Lung (tissue), 12 donors: ENCODE results near the gene LLGL2. TPM values are rescaled to one million over a fixed set of nuclear protein-coding genes. Genes with fewer than 3 reads are reported as not detected.

Experiments
- ATAC-seq: fragments of 200-7000 bp; cut with Tn5 transposase; one replicate; pipeline ENCODE4 v1.9.1; 2020; ENCODE audit warnings: moderate number of reproducible peaks; ENCODE audit not compliant: insufficient read depth, low FRiP score
- DNase-seq, 3 donors: peaks; one replicate each; pipeline ENCODE4 v3.0.0-alpha.2; 2013 to 2017
- H3K27ac ChIP-seq, 2 donors: one replicate each; pipeline ENCODE4 v1.5.1; 2013; ENCODE audit warnings: mild to moderate bottlenecking in 2 of 2, moderate library complexity in 2 of 2, control low read depth in 1 of 2, inconsistent platforms in 1 of 2, low read depth in 1 of 2, low read length in 1 of 2
- H3K27me3 ChIP-seq, 3 donors: one replicate each; pipeline ENCODE4 v1.5.1; 2013; ENCODE audit warnings: low read length in 2 of 3; ENCODE audit not compliant: control insufficient read depth in 3 of 3, insufficient read depth in 3 of 3
- H3K36me3 ChIP-seq, 4 donors: one replicate each; pipeline ENCODE4 v1.5.1; 2013; ENCODE audit warnings: low read length in 4 of 4, mild to moderate bottlenecking in 1 of 4, moderate library complexity in 1 of 4; ENCODE audit not compliant: control insufficient read depth in 4 of 4, insufficient read depth in 4 of 4
- H3K4me1 ChIP-seq, 5 donors: one replicate each; pipeline ENCODE4 v1.5.1; 2013; ENCODE audit warnings: low read length in 5 of 5, mild to moderate bottlenecking in 2 of 5, moderate library complexity in 1 of 5; ENCODE audit not compliant: control insufficient read depth in 5 of 5, insufficient read depth in 5 of 5
- H3K4me3 ChIP-seq: one replicate; pipeline ENCODE4 v1.5.1; 2013; ENCODE audit warnings: mild to moderate bottlenecking, control low read depth, moderate library complexity
- H3K9ac ChIP-seq, 2 donors: one replicate each; pipeline ENCODE4 v1.5.1; 2013; ENCODE audit warnings: low read length in 2 of 2, control low read depth in 1 of 2; ENCODE audit not compliant: insufficient read depth in 1 of 2
- H3K9me3 ChIP-seq, 4 donors: one replicate each; pipeline ENCODE4 v1.5.1; 2013; ENCODE audit warnings: low read length in 3 of 4, mild to moderate bottlenecking in 1 of 4, moderate library complexity in 1 of 4; ENCODE audit not compliant: control insufficient read depth in 4 of 4, insufficient read depth in 3 of 4
- CTCF ChIP-seq: IDR thresholded peaks from 2 replicates; pipeline ENCODE4 v1.5.1; 2012; ENCODE audit warnings: mild to moderate bottlenecking; ENCODE audit errors: control extremely low read depth, extremely low read depth
- WGBS, 2 donors: extraction: QIAGEN DNeasy Blood & Tissue Kit; methylation state at CpG; one replicate each; pipeline ENCODE4 v1.1.7; 2013; 5-methylcytosine and 5-hydroxymethylcytosine counted together
- polyA plus RNA-seq, 2 donors: library from polyadenylated mRNA; stranded (reverse); fragments of 200-250 nt; gene quantifications; one replicate each; pipeline ENCODE4 v1.2.1, GENCODE V29; 2013
- total RNA-seq, 2 donors: library from RNA; depleted of rRNA in 1 of 2; stranded (reverse); fragments of >200 nt in 1 of 2; gene quantifications; one replicate each; pipeline ENCODE4 v1.2.1, GENCODE V29; 2014 to 2021
- donor health status: control.
- donor health status: control.
- donor health status: Bipolar disorder and iron deficiency.
- donor health status: healthy.
- donor health status: DM: yes; HTN: yes; CAD: no.

The LLGL2 gene
- total and polyA plus RNA-seq, 4 donors = 80.5 to 199 (median 149) TPM

- DNase-seq (no peak), ATAC-seq (no peak)
- Histone ChIP-seq H3K27me3 (no peaks in the 10 kb centered on the region), H3K36me3 (peaks cover 0 to 66% (median 16%) of the 10 kb centered on the region in 4 donors), H3K4me3 (no peak overlapping the region), H3K9ac (no peak overlapping the region), H3K4me1 (no peaks in the 10 kb centered on the region), H3K9me3 (no peaks in the 10 kb centered on the region), H3K27ac (no peak overlapping the region)
- TF ChIP-seq CTCF = no peak
- 90 to 92% methylated on average over 27 of the region's 27 CpGs for WGBS, 2 donors
These were observed 87.6 kb downstream of the LLGL2 start for GRCh38 chr17:75612906-75613626.

GRCh38 chr17:75614006-75614405, 88.5 kb downstream of the LLGL2 start:
- Histone ChIP-seq H3K9ac (no peak overlapping the region), H3K27me3 (no peaks in the 10 kb centered on the region), H3K27ac (no peak overlapping the region), H3K4me3 (no peak overlapping the region), H3K9me3 (no peaks in the 10 kb centered on the region), H3K4me1 (no peaks in the 10 kb centered on the region), H3K36me3 (peaks cover 0 to 73% (median 20%) of the 10 kb centered on the region in 4 donors)
- TF ChIP-seq CTCF = no peak
- 91 to 99% methylated on average over 11 to 12 of the region's 12 CpGs for WGBS, 2 donors
- ATAC-seq = no peak
- DNase-seq = no peak

GRCh38 chr17:75614556-75615270, 89.2 kb downstream of the LLGL2 start:
- Histone ChIP-seq H3K27me3 (no peaks in the 10 kb centered on the region), H3K9me3 (no peaks in the 10 kb centered on the region), H3K36me3 (peaks cover 0 to 80% (median 20%) of the 10 kb centered on the region in 4 donors), H3K27ac (no peak overlapping the region), H3K9ac (no peak overlapping the region), H3K4me1 (no peaks in the 10 kb centered on the region), H3K4me3 (no peak overlapping the region)
- WGBS, 2 donors = 94 to 98% methylated on average over 19 of the region's 19 CpGs
- TF ChIP-seq CTCF = no peak
- DNase-seq (no peak), ATAC-seq (no peak)
